ENCODE results near the gene B9D2.

Gene B9D2

DNA sequence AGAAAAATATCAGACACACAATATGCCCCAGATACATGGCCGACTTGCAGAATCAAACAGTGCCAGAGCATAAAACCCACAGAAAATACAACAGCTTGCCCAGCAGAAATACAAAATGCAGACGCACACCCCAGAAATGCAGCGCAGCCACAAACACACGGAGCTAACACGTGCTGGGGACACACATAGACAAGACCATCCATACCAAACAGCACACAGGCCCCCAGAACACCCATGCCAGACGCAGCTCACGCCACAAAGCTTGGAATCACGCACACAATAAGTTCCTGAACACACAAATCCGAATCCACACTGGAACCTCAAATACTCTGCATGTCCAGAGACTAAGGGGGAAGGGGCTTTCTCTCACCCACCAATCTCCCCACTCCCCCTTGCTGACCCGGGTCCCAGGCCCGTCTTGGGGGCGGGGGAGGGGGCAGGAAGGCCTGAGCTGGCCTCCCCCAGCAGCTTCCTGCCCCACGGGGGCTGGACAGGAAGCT, 36.8 kb downstream of the B9D2 start:
- no peak for FAIRE-seq

DNA sequence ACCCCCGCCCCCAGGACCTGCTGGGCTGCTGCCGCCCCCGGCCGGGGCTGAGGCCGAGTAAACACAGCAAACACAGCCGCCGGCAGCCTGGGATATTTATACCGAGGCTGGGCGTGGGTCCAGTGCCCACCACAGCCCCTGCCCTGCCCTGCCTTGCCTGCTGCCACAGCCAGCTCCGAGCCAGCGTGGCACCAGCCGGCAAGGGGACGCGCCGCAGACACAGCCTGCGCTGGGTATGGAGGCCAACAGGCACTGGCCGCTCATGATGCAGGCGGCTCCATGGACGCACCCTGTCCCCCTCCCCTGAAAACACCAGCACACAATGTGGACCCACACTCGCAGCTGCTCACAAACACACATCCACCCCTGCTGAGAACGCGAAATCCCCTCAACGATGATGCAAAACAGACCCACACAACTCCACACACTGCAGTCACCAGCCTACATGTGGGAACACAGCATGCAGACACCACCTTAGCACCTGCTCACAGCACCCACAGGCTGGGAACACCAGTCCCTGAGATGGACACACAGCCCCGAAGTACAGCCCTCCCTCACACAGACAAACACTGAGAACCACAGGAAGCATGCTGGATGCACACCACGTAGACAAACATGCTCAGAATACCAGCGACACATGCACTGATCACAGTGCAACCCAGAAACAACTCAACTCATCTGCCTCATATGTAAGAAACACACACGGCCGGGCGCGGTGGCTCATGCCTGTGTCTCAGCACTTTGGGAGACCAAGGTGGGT, 37.8 kb downstream of the B9D2 start:
- no peak for FAIRE-seq

DNA sequence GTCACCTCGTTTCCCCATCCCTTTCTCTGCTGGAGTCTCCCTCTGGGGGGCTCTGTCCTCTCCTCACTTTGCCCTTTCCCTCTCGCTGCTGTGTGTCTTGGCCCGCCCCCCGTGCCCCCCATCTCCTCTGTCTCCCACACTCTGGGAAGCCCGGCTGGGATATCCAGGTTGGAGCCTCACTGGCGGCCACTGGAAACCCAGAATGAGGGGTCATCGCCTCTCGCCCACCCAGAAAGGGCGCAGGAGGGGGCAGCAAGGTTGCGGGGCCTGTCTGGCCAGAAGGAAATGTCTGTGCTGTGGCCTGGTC, 38.4 kb downstream of the B9D2 start:
- FAIRE-seq: no peak

DNA sequence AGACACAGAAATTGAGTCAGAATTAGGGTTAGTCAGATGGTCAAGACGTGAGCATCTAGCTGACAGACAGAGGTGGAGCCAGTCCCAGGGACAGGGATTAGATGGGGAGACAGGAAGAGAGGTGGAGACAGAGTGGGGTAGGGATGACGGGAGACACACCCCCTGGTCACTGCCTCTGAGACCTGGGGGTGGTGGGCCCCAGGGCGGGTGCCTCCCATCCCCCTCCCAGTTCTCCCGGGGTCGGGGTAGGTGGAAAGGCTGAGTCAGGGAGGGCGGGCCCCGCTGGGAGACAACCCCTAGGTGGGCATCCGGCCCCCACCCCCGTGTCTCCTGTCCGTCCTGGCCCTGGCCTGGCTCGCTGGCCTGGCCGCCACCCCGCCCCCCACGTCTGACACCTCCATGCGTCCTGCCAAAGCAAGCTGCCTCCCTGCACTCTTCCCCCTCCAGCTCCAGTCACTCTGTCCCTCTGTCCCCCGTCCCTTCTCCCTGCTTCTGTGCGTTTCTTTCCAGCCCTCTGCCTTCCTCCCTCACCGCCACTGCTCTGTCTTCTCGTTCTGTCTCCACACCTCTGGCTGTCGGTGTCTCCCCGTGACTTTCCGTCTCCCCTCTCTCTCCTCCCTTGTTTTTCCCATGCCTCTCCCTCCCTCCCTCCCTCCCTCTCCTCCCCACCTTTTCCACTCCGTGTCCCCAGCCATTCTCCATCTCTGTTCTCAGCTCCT, 38.9 kb downstream of the B9D2 start:
- FAIRE-seq: no peak

DNA sequence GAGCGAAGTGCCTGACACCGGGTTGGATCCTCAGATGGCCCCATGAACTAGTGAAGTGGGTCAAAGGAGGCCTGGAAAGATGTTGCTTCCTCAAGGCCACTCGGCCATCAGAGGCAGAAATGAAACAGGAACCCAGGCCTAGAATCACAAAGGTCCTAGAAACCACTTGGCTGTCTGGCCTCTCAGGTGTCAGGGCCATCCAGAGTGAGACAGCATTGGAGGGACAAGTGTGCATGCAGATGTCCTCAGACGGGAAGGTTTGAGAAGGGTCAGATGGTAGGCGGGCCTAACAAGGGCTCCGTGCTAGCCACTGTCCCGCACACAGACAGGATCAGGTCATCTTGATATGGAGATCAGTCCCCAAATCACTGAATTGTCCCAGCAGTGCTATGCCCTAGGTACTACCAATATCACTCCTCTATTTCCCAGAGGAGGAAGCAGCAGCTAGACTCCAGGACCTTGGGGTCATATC, 39.7 kb downstream of the B9D2 start:
- FAIRE-seq: no peak

DNA sequence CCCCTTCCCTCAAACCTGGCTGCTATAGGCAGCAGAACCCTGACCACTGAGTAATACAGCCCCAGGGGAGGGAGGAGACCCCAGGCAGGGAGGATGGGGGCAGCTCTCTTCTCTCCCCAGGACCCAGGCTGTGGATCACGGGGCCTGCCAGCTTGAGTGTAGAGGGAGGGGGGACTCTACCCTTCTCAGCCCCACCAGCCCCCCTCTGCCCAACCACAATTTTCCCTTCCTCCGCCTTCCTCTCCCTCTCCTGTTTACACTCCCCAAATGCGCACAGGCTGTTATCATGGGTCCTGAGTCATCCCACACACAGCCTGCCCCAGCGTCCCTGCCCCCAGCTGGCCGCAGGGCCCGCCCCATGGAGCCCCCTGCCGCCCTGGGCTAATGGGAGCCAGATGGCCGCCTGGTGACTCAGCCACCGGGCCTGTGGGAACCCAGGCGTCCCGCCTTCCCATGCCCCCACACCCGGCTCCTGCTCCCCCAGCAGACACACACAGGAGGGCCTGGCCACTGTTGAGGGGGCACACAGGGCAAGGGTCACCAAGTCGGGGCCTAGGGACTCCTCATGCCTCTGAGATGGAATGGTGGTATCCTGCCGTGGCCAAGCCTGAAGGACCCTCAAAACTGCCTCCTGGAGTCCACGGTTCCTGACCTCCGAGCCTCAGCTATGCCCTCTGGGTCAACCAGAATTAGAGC, 40.4 kb downstream of the B9D2 start:
- no peak for FAIRE-seq

DNA sequence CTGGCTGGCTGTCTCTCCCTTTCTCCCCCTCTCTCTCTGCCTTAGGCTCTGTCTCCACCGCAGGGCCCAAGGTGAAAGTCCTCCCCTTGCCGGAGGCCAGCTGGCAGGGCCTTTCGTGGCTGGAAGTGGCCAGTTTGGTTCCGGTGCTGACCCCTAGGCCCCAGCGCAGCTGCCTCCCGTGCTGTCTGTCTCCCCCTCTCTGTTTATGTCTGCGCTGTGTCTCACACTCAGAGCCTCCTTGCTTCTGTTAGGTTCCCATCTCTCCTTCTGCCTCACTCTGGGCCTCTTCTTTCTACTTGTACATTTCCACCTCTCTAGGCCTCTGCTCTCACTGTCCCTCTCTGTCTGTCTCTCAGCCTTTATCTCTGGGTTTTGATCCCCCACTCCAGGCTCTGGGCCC, 40.9 kb downstream of the B9D2 start:
- no peak for FAIRE-seq

DNA sequence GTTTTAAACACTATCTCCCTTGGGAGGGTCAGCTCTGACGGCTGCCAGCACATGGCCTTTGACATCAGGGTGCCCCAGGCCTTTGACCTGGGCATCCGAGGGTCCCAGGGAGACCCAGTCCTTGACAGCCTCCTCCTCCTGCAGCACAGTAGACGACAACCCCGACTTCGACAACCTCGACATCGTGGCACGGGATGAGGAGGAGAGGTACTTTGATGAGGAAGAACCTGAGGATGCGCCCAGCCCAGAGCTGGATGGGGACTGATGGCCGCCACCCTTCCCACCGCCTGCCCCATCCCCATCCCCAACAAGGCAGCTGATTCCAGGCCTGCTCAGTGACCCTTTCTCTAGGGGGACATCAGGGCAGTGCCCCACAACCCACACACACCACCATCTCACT, 41.5 kb downstream of the B9D2 start:
- no peak for FAIRE-seq

DNA sequence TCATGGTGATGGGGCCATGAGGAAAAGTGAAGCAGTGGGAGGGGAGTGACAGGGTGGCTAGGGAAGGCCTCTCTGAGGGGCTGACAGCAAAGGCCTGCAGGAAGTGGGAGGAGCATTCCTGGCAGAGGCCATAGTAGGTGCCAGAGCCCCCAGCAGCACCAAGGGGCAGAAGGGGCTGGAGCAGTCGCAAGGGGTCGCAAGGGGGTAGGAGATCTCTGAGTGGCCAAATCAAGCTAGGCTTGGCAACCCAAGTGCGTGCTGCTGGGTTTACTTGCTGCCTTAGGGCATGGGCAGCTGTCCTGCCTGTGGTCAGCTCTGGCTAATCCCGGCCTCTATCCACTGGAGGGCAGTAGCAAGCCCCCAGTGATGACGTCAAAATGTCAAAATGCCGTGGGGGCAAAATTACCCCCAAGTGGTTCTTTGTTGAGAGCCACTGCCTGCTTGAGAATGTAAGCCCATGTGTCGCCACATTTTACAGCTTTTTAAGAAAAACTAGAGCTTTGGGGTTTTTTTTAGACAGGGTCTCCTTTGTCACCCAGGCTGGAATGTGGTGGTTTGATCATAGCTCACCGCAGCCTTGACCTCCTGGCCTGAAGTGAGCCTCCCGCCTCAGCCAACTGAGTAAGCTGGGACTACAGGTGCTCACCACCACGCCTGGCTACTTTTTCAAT, 42.2 kb downstream of the B9D2 start:
- FAIRE-seq: no peak

DNA sequence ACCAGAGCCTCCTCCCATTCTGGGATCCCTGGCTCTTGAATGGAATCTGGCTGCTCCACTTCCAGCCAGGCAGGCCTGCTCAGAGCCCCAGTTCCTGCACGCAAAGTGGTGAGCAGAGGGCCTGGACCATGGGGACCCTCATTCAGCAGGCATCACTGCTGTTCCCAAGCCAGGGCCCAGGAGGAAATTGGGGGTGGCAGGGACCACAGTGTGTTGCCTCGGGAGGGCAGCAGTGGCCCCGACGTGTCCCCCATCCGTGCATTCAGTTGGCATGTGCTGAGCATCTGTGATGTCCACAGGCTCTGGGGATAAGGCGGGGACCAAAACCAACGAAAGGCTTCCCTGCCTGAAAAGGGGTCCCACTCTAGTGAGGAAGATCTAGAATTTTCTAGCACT, 42.7 kb downstream of the B9D2 start:
- no peak for FAIRE-seq

DNA sequence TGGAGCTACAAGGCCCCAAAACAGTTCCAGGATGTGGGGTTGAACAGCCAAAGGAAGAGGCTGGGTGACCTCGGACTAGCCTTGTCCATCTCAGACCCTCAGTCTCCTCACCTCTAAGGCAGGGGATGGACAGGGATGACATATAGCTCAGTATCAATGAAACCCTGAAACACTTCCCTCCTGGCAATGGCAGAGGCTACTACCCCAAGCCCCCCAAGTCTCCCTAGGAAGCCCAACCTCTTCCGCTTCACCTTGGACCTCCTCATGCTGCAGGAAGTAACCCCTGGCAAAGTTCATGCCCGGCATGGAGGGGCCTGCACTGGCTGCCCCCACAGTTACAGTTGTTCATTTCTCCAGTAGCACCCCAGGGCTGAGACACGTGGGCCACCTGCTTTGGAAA, 43.4 kb downstream of the B9D2 start:
- FAIRE-seq: no peak

DNA sequence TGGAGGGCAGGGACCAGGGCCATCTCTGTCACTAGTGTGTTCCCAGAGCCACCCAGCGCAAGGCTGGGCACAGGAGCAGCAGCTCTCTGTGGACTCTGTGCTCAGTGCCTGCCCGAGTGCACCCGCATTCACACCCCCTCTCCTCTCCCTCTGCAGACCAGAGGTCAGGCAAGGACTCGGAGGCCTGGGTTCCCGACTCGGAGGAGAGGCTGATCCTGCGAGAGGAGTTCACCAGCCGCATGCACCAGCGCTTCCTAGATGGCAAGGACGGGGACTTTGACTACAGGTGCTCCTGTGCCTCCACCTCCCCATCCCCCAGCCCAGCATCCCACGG, 43.8 kb downstream of the B9D2 start:
- no peak for FAIRE-seq

DNA sequence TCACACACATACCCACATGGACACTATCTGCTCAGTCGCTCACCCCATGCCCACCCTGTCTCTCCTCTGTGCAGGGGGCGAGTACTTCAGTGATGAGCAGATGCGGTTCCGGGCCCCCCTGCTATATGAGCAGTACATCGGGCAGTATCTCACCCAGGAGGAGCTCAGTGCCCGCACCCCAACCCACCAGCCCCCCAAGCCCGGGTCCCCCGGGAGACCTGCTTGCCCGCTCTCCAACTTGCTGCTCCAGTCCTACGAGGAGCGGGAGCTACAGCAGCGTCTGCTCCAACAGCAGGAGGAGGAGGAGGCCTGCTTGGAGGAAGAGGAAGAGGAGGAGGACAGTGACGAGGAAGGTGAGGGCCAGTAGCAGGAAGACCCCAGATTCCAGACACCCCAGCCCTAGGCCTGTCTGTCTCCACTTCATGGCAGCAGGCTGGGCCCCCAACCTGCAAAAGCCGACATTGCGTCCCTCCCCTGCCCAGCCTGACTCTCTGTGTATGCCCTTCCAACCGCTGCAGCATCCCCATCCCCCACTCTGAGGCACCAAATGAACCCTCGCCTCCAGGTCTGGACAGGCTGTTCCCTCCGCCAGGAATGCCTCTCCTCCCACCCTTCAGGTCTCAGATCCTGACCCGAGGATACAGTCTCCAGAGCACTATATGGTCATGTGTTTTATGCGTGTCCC, 44.3 kb downstream of the B9D2 start:
- FAIRE-seq: no peak

DNA sequence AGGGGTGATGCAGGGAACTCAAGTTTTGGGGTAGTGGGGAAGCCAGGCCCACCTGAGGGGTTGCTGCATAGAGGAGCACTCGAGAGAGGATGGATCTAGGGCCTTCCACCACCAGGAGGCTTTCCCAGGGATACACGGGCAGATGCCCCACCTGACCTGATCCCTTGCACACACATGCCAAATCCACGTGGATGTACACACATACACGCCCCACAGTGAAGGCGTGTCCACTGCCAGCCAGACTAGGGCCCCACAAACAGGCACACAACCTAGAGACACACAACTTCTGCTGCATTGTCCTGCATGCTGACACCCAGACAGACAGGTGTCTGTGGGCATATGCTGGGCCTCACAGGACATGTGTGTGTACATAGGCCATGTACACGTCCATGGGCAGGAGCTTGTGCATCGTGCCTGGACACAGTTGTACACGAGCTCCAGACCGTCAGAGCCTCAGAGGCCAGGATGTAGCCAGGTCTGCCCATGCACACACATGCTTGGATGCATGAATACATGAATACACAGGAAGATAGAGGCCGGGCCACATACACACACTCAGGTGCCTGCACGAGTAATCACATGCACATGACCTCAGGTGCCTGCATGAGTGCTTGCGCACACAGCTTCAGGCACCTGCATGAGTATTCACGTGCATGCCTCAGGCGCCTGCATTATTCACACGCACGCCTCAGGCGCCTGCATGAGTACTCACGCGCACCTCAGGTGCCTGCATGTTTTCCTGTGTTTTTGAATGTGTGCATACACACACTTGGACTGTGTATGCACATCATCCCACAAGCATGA, 45.1 kb downstream of the B9D2 start:
- FAIRE-seq: no peak

DNA sequence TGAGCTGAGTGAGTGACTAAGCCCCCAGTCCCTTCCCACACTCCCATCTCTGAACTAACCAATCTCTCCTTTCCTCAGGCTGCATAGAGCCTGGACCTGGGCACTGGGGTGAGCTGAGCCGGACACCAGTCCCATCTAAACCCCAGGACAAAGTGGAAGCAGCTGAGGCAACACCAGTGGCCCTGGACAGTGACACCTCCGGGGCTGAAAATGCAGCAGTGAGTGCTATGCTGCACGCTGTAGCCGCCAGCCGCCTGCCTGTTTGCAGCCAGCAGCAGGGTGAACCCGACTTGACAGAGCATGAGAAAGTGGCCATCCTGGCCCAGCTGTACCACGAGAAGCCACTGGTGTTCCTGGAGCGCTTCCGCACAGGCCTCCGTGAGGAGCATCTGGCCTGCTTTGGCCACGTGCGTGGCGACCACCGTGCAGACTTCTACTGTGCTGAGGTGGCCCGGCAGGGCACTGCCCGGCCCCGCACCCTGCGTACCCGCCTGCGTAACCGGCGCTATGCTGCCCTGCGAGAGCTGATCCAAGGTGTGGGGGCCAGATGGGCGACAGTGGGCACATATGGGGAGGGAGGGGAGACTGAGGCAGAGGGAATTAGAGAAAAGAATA, 47.5 kb downstream of the B9D2 start:
- no peak for FAIRE-seq

DNA sequence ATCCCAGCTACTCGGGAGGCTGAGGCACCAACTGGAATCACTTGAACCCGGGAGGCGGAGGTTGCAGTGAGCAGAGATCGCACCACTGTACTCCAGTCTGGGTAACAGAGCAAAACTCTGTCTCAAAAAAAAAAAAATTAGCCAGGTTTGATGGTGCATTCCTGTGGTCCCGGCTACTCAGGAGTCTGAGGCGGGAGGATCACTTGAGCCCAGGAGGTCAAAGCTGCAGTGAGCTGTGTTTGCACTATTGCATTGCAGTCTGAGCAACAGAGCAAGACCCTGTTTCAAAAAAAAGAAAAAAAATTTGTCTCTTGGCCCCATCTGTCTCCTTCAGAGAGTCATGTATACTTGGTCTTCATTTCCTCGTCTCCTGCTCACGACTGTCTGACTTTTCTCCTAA, 52.3 kb downstream of the B9D2 start:
- no peak for FAIRE-seq

DNA sequence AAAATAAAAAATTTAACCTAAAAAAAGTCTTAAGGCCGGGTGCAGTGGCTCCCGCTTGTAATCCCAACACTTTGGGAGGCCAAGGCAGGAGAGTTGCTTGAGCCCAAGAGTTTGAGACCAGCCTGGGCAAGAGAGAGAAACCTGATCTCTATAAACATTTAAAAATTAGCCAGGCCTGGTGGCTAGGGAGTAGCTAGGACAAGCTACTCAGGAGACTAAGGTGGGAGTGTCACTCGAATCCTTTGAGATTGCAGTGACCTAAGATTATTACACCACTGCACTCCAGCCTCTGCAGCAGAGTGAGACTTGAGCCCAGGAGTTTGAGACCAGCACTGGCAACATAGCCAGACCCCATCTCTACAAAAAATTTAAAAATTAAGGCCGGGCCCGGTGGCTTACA, 52.9 kb downstream of the B9D2 start:
- FAIRE-seq: no peak

DNA sequence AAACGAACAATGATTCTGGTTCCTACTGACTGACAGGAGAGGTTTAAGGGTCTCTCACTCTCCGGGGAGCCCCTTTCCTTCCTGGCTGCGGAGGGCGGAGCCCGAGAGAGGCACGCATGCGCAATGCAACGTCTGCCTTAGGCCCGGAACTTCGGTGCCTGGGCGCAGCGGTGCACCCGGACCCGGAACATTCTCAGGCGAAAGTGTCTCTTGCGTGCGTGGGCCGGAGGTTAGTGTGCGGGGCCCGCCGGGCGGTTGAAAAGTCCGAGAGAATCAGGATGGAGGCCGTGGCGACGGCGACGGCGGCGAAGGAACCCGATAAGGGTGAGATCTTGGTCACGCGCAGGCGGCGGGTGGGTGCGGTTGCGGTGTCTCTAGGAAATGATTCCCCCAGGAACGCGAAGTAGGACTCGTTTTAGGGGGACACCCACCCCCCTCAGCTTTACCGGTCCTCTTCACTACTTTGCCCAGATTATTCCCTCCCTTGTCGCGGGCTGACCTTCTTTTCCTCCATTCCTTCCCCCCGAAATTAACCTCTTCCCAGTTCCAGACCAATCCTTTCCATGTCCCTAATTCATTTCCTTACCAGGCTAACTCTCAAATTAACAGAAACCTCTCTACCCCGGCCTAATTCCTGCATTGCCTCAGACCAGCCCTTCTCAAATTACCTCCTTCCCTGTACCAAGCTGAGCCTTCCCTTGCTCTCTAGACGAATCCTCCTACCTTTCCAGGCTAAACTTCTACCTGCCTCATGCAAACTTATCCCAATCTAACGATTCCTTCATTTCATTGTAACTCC, 53.7 kb downstream of the B9D2 start, which contains the start of gene CCDC97:
CCDC97 (plus strand) TSS at position 140 of the 799 bp plus-strand sequence; CDS start at position 279, 139 bp downstream.
- no peak for FAIRE-seq

DNA sequence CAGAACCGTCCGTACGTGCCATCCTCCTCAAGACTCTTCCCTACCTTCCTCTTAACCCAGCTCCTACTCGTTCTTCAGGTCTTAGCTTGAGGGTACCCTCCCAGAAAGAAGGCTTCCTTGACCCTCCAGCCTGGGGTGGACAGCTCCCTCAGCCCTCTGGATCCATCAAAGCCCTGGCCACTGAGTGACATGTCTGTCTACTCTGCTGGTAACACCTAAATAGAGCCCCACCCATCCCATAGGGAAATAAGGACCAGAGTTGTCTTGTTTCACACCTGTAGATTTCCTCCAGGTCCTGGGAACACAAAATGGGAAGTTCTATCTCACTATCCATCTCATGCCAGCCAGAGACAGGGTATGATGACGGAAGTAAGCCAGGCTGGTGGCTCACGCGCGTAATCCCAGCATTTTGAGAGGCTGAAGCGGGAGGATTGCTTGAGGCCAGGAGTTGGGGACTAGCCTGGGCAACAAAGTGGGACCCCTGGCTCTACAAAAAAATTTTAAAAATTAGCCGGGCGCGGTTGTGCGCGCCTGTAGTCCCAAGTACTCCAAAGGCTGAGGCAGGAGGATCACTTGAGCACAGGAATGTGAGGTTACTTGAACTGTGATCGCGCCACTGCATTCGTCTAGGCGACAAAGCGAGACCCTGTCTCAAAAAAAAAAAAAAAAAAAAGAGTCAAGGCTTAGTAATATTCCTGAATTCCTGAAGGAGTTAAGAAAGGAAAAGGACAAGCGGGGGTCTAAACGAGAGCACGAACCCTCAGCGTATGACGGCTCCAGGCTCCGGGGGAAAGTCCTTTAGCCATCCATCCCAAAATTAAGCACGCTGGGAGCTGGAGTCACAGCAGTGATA, 54.5 kb downstream of the B9D2 start:
- FAIRE-seq: no peak
